HEK293 (cell line): ENCODE measurements around the gene PILRA.
"Not testable (repeated sequence)": the region's sequence is repeated elsewhere in the genome, so short reads cannot be mapped to it uniquely, and the experiment has no call there.

Experiments
- MZF1 ChIP-seq: fragments of 450-650 bp; formaldehyde crosslinking; IDR thresholded peaks from 2 replicates; pipeline ENCODE4 v1.5.1; 2017; ENCODE audit warnings: missing biosample characterization, missing genetic modification characterization, borderline replicate concordance
- PRDM1 ChIP-seq: fragments of 450-650 bp; formaldehyde crosslinking; IDR thresholded peaks from 2 replicates; pipeline ENCODE4; 2016; ENCODE audit warnings: missing biosample characterization, missing genetic modification characterization
- RBAK ChIP-seq: fragments of 450-650 bp; formaldehyde crosslinking; IDR thresholded peaks from 2 replicates; pipeline ENCODE4 v1.5.1; 2016; ENCODE audit warnings: missing biosample characterization, missing genetic modification characterization
- ZBTB7A ChIP-seq: fragments of 450-650 bp; formaldehyde crosslinking; IDR thresholded peaks from 2 replicates; pipeline ENCODE4 v1.5.1; 2016; ENCODE audit warnings: low read depth, missing biosample characterization, missing genetic modification characterization
- ZNF174 ChIP-seq: fragments of 450-650 bp; formaldehyde crosslinking; IDR thresholded peaks from 2 replicates; pipeline ENCODE4 v1.5.0; 2017; ENCODE audit warnings: missing biosample characterization, mild to moderate bottlenecking, missing genetic modification characterization
- ZNF211 ChIP-seq: fragments of 450-650 bp; formaldehyde crosslinking; IDR thresholded peaks from 2 replicates; pipeline ENCODE4 v1.5.1; 2016; ENCODE audit warnings: low read depth, missing biosample characterization, missing genetic modification characterization
- ZNF366 ChIP-seq: fragments of 450-650 bp; formaldehyde crosslinking; conservative IDR thresholded peaks from 2 replicates; pipeline ENCODE4 v1.5.1; 2016; ENCODE audit warnings: missing biosample characterization, missing genetic modification characterization
- ZNF391 ChIP-seq: fragments of 450-650 bp; formaldehyde crosslinking; IDR thresholded peaks from 2 replicates; pipeline ENCODE4 v1.5.1; 2016; ENCODE audit warnings: low read depth, missing biosample characterization, missing genetic modification characterization, borderline replicate concordance
- ZNF514 ChIP-seq: fragments of 450-650 bp; formaldehyde crosslinking; IDR thresholded peaks from 2 replicates; pipeline ENCODE4 v1.5.1; 2016; ENCODE audit warnings: missing biosample characterization, missing genetic modification characterization
- ZNF621 ChIP-seq: fragments of 450-650 bp; formaldehyde crosslinking; IDR thresholded peaks from 2 replicates; pipeline ENCODE4 v1.5.1; 2017; ENCODE audit warnings: missing biosample characterization, missing genetic modification characterization
- ZNF629 ChIP-seq: fragments of 450-650 bp; formaldehyde crosslinking; IDR thresholded peaks from 2 replicates; pipeline ENCODE4 v1.5.1; 2017; ENCODE audit warnings: missing biosample characterization, missing genetic modification characterization
- TF ChIP-seq, protein P1 (sequence below): fragments of 450-650 bp; formaldehyde crosslinking; IDR thresholded peaks from 2 replicates; pipeline ENCODE4 v1.5.1; 2016; ENCODE audit warnings: missing biosample characterization, missing genetic modification characterization
- TF ChIP-seq, protein P2 (sequence below): fragments of 450-650 bp; formaldehyde crosslinking; conservative IDR thresholded peaks from 2 replicates; pipeline ENCODE4 v1.5.1; 2016; ENCODE audit warnings: low read depth, missing biosample characterization, missing genetic modification characterization
- TF ChIP-seq, protein P3 (sequence below): IDR thresholded peaks from 2 replicates; pipeline ENCODE4 v1.6.1; 2011; ENCODE audit warnings: mild to moderate bottlenecking, low read depth, low read length, borderline replicate concordance

DNA sequence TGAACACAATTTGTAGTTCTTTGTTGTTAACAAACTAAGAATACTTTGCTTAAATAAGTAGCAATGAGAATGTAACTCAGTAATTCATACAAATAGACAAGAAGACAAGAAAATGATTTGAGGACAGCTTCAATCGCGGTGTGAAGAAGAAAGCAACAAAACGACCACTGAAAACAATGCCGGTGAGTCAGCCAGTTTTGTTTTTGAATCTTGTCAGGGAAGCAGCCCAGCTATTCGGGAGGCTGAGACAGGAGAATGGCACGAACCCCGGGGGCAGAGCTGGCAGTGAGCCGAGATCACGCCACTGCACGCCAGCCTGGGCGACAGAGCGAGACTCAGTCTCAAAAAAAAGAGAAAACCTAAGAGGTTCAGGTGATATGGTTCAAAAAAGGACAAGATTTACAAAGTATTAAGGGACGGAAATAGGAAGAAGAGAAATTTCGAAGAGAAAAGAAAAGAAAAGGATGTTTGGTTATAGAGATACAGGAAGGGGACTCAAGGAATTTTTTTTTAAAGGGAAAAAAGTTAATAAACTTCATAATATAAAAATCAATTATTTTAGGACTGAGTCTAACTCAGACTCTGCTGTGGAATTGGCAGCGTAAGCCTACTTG, 35.1 kb upstream of the PILRA start:
- TF ChIP-seq, protein P1, sequence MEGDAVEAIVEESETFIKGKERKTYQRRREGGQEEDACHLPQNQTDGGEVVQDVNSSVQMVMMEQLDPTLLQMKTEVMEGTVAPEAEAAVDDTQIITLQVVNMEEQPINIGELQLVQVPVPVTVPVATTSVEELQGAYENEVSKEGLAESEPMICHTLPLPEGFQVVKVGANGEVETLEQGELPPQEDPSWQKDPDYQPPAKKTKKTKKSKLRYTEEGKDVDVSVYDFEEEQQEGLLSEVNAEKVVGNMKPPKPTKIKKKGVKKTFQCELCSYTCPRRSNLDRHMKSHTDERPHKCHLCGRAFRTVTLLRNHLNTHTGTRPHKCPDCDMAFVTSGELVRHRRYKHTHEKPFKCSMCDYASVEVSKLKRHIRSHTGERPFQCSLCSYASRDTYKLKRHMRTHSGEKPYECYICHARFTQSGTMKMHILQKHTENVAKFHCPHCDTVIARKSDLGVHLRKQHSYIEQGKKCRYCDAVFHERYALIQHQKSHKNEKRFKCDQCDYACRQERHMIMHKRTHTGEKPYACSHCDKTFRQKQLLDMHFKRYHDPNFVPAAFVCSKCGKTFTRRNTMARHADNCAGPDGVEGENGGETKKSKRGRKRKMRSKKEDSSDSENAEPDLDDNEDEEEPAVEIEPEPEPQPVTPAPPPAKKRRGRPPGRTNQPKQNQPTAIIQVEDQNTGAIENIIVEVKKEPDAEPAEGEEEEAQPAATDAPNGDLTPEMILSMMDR (tag by site-specific recombination), result not testable (repeated sequence)
- not testable (repeated sequence) for TF ChIP-seq ZNF366 (tag by site-specific recombination); ZNF629 (tag by site-specific recombination); ZNF621 (tag by site-specific recombination); ZNF391 (tag by site-specific recombination); ZBTB7A; ZNF174; ZNF514 (tag by site-specific recombination); MZF1 (tag by site-specific recombination); ZNF211 (tag by site-specific recombination); RBAK (tag by site-specific recombination)
- TF ChIP-seq, protein P2, sequence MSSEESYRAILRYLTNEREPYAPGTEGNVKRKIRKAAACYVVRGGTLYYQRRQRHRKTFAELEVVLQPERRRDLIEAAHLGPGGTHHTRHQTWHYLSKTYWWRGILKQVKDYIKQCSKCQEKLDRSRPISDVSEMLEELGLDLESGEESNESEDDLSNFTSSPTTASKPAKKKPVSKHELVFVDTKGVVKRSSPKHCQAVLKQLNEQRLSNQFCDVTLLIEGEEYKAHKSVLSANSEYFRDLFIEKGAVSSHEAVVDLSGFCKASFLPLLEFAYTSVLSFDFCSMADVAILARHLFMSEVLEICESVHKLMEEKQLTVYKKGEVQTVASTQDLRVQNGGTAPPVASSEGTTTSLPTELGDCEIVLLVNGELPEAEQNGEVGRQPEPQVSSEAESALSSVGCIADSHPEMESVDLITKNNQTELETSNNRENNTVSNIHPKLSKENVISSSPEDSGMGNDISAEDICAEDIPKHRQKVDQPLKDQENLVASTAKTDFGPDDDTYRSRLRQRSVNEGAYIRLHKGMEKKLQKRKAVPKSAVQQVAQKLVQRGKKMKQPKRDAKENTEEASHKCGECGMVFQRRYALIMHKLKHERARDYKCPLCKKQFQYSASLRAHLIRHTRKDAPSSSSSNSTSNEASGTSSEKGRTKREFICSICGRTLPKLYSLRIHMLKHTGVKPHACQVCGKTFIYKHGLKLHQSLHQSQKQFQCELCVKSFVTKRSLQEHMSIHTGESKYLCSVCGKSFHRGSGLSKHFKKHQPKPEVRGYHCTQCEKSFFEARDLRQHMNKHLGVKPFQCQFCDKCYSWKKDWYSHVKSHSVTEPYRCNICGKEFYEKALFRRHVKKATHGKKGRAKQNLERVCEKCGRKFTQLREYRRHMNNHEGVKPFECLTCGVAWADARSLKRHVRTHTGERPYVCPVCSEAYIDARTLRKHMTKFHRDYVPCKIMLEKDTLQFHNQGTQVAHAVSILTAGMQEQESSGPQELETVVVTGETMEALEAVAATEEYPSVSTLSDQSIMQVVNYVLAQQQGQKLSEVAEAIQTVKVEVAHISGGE (tag by site-specific recombination), result not testable (repeated sequence)
- TF ChIP-seq, protein P3, sequence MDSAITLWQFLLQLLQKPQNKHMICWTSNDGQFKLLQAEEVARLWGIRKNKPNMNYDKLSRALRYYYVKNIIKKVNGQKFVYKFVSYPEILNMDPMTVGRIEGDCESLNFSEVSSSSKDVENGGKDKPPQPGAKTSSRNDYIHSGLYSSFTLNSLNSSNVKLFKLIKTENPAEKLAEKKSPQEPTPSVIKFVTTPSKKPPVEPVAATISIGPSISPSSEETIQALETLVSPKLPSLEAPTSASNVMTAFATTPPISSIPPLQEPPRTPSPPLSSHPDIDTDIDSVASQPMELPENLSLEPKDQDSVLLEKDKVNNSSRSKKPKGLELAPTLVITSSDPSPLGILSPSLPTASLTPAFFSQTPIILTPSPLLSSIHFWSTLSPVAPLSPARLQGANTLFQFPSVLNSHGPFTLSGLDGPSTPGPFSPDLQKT, result not testable (repeated sequence)
- peak; percentile 45; the same call in 1 of the 2 replicates for TF ChIP-seq PRDM1 (tag by site-specific recombination)
